ENCODE measurements around the gene NRXN3.

The NRXN3 gene

DNA sequence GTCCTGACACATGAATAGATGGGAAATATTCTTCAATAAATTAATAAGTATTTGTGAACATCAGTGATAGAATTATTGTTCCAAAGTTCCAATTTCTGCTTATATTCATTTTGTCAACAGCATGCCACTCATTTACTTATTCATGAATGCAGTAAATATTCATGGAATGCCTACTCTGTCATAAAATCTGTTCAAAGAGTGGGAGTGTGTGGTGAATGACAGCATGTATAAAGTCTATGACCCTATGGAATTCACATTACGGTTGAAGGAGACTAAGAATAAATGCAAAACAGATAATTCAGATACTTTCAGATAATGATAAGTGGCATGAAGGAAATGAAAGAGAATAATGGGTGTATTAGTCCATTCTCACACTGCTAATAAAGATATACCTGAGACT is 494.7 kb downstream of the NRXN3 start:
- TF ChIP-seq, protein P1, sequence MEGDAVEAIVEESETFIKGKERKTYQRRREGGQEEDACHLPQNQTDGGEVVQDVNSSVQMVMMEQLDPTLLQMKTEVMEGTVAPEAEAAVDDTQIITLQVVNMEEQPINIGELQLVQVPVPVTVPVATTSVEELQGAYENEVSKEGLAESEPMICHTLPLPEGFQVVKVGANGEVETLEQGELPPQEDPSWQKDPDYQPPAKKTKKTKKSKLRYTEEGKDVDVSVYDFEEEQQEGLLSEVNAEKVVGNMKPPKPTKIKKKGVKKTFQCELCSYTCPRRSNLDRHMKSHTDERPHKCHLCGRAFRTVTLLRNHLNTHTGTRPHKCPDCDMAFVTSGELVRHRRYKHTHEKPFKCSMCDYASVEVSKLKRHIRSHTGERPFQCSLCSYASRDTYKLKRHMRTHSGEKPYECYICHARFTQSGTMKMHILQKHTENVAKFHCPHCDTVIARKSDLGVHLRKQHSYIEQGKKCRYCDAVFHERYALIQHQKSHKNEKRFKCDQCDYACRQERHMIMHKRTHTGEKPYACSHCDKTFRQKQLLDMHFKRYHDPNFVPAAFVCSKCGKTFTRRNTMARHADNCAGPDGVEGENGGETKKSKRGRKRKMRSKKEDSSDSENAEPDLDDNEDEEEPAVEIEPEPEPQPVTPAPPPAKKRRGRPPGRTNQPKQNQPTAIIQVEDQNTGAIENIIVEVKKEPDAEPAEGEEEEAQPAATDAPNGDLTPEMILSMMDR (IDR thresholded peaks at IDR 0.05; ENCODE audit: borderline replicate concordance, insufficient read depth, low read depth, low read length), result no peak
- no peak overlapping the region for H3K4me3 ChIP-seq (ENCODE audit: low read depth, low read length)

- no peak overlapping the region for H3K4me3 ChIP-seq (ENCODE audit: low read depth, low read length)
- TF ChIP-seq, protein P1 (IDR thresholded peaks at IDR 0.05; ENCODE audit: borderline replicate concordance, insufficient read depth, low read depth, low read length), result no peak
Measured at GRCh38 chr14:78666336-78667056, 496.3 kb downstream of the NRXN3 start.

GRCh38 chr14:78667141-78667540 is 497.0 kb downstream of the NRXN3 start:
- TF ChIP-seq, protein P1 (IDR thresholded peaks at IDR 0.05; ENCODE audit: borderline replicate concordance, insufficient read depth, low read depth, low read length), result no peak
- H3K4me3 ChIP-seq (ENCODE audit: low read depth, low read length), result no peak overlapping the region

DNA sequence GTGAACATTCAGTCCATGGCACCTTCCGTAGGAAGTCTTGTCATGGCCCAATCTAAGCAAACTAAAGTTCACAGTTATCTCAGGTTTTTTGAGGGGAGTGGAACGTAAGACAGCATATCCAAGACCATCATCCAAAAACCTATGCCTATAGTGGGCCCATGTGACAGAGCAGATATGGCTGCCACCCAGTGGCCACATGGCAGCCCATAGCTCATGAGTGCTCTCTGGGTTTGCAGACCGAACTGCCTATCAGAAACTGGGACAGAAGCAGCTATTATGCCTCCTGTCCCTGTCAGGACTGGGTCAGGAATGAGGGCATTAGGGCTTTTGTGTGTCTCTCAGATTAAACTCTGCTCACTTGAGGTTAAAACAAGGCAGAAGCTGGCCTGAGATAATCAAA is 503.7 kb downstream of the NRXN3 start:
- TF ChIP-seq, protein P1 (IDR thresholded peaks at IDR 0.05; ENCODE audit: borderline replicate concordance, insufficient read depth, low read depth, low read length), result no peak

DNA sequence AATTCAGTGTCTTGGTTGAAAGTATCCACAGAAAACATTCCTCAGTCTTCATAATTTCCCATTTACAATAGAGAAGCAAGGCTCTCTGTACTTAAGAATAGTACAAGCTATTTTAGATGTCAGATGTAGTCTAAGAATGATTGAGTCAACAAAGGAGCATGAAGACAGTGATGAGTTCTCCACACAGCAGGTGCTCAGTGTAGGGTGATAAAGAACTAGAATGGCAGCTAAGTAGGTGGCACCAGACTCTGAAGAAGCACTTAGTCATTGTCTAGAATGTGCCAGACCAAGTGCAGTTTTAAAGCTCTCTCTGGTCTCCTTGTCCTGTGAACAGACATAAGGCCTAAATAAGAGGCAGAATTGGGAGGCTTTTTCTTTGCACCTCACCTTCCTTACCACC is 504.6 kb downstream of the NRXN3 start:
- H3K4me3 ChIP-seq (ENCODE audit: low read depth, low read length), result no peak overlapping the region
- TF ChIP-seq, protein P1 (IDR thresholded peaks at IDR 0.05; ENCODE audit: borderline replicate concordance, insufficient read depth, low read depth, low read length), result no peak

More for the DNA sequence above, 503.7 kb downstream of the NRXN3 start:
- H3K4me3 ChIP-seq (ENCODE audit: low read depth, low read length), result no peak overlapping the region

GRCh38 chr14:78683206-78683605 is 513.0 kb downstream of the NRXN3 start:
- no peak overlapping the region for H3K4me3 ChIP-seq (ENCODE audit: low read depth, low read length)
- TF ChIP-seq, protein P1 (IDR thresholded peaks at IDR 0.05; ENCODE audit: borderline replicate concordance, insufficient read depth, low read depth, low read length), result no peak

- H3K4me3 ChIP-seq (ENCODE audit: low read depth, low read length), result no peak overlapping the region
- TF ChIP-seq, protein P1 (IDR thresholded peaks at IDR 0.05; ENCODE audit: borderline replicate concordance, insufficient read depth, low read depth, low read length), result no peak
Measured at GRCh38 chr14:78683981-78684380, 513.8 kb downstream of the NRXN3 start.
